PFSK-1 (cell line): ENCODE results near the gene LSAMP.

Source experiments
- FOXP2 ChIP-seq: optimal IDR thresholded peaks from 2 replicates; pipeline ENCODE3; 2011; ENCODE audit warnings: borderline replicate concordance, control low read depth, inconsistent platforms; ENCODE audit not compliant: insufficient read depth; ENCODE audit errors: extremely low read length, extremely low read depth
- POLR2AphosphoS5 ChIP-seq: IDR thresholded peaks from 2 replicates; pipeline ENCODE4 v1.6.1; 2012; ENCODE audit warnings: low read depth, mild to moderate bottlenecking, control low read depth, low read length, moderate library complexity
- SIN3A ChIP-seq: IDR thresholded peaks from 2 replicates; pipeline ENCODE4 v1.6.1; 2012; ENCODE audit warnings: mild to moderate bottlenecking, low read length, moderate library complexity, borderline replicate concordance; ENCODE audit not compliant: insufficient read depth
- TAF1 ChIP-seq: IDR thresholded peaks from 2 replicates; pipeline ENCODE4 v1.6.1; 2012; ENCODE audit warnings: low read length, control low read depth, borderline replicate concordance; ENCODE audit not compliant: insufficient read depth
- TF ChIP-seq, protein P1 (sequence below), 2 experiments: IDR thresholded peaks; 2 replicates each; pipeline versions ENCODE4 v1.6.1 to v1.8.0; 2011 to 2012; ENCODE audit warnings: low read depth in 2 of 2, low read length in 2 of 2, control low read depth in 1 of 2, inconsistent platforms in 1 of 2, mild to moderate bottlenecking in 1 of 2, moderate library complexity in 1 of 2; ENCODE audit not compliant: insufficient read depth in 1 of 2

Gene LSAMP

GRCh38 chr3:115928376-115928775 lies 516.9 kb downstream of the LSAMP start:
- TF ChIP-seq, protein P1, sequence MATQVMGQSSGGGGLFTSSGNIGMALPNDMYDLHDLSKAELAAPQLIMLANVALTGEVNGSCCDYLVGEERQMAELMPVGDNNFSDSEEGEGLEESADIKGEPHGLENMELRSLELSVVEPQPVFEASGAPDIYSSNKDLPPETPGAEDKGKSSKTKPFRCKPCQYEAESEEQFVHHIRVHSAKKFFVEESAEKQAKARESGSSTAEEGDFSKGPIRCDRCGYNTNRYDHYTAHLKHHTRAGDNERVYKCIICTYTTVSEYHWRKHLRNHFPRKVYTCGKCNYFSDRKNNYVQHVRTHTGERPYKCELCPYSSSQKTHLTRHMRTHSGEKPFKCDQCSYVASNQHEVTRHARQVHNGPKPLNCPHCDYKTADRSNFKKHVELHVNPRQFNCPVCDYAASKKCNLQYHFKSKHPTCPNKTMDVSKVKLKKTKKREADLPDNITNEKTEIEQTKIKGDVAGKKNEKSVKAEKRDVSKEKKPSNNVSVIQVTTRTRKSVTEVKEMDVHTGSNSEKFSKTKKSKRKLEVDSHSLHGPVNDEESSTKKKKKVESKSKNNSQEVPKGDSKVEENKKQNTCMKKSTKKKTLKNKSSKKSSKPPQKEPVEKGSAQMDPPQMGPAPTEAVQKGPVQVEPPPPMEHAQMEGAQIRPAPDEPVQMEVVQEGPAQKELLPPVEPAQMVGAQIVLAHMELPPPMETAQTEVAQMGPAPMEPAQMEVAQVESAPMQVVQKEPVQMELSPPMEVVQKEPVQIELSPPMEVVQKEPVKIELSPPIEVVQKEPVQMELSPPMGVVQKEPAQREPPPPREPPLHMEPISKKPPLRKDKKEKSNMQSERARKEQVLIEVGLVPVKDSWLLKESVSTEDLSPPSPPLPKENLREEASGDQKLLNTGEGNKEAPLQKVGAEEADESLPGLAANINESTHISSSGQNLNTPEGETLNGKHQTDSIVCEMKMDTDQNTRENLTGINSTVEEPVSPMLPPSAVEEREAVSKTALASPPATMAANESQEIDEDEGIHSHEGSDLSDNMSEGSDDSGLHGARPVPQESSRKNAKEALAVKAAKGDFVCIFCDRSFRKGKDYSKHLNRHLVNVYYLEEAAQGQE (IDR thresholded peaks at IDR 0.05; ENCODE audit: insufficient read depth in 1 of 2, low read depth in 2 of 2, low read length in 2 of 2): no peak
- TF ChIP-seq FOXP2 (no peak), SIN3A (no peak), TAF1 (no peak), POLR2AphosphoS5 (no peak)

DNA sequence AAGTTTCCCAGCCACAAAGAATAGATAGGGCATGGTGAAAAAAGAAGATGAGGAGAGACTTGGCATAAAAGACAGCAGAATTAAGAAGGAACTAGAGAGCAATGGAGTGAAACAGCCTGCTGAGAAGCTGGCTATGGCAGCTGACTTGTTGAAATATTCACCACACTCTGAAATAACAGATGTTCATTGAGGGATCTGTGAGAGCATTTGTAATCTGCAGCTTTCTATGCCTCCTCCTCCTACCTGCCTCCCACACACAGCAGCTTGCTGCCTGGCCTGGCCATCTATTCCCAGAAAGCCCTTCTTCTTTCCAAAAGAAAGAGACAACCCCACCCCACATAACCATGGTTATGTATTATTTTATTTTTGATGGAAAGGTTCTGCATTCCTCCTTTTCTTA lies 518.1 kb downstream of the LSAMP start:
- TF ChIP-seq POLR2AphosphoS5 (no peak), FOXP2 (no peak), TAF1 (no peak), SIN3A (no peak)
- TF ChIP-seq, protein P1 (IDR thresholded peaks at IDR 0.05; ENCODE audit: insufficient read depth in 1 of 2, low read depth in 2 of 2, low read length in 2 of 2): no peak

GRCh38 chr3:115922681-115923347 lies 522.5 kb downstream of the LSAMP start:
- no peak for TF ChIP-seq TAF1

DNA sequence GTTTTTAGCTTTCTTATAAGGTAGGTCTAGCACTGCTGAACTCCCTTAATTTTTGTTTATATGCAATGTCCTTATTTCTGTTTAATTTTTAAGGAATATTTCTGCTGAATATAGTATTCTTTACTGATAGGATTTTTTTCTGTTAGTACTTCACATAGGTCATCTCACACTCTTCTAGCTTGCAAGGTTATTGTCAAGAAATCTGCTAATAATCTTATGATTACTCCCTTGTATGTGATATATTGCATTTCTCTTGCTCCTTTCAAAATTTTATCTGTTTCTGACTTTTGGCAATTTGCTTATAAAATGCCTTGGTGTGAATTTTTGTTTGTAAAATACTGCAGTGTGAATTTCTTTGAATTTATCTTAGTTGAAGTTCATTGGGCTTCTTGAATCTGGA lies 523.6 kb downstream of the LSAMP start:
- no peak for TF ChIP-seq FOXP2
- no peak for TF ChIP-seq TAF1
- TF ChIP-seq POLR2AphosphoS5: no peak
- TF ChIP-seq, protein P1 (IDR thresholded peaks at IDR 0.05; ENCODE audit: insufficient read depth in 1 of 2, low read depth in 2 of 2, low read length in 2 of 2): no peak
- TF ChIP-seq SIN3A: no peak

DNA sequence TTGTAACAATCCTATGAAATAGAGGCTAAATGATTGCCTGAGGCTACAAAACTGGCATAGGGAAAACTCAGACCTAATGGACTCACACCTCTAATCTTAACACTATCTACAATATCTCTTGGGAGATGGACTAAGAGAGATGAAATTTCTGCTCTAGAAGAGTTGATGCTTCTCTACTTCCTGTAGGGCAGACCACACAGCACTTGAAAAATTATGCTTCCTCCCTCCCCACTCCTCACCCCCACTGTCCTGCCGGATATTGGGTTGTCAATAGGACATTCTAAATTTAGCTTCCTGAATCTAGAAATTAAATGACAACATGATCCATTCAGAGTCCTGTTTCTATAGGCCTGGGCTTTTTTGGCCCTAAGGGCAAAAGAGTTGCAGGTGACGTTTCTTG lies 526.4 kb downstream of the LSAMP start:
- TF ChIP-seq POLR2AphosphoS5 (no peak), TAF1 (no peak), SIN3A (no peak)
- TF ChIP-seq, protein P1 (IDR thresholded peaks at IDR 0.05; ENCODE audit: insufficient read depth in 1 of 2, low read depth in 2 of 2, low read length in 2 of 2): no peak
